ENCODE measurements around the gene VTI1A. TPM values are rescaled to one million over a fixed set of nuclear protein-coding genes. Genes with fewer than 3 reads are reported as not detected.
"Not testable (repeated sequence)": the region's sequence is repeated elsewhere in the genome, so short reads cannot be mapped to it uniquely, and the experiment has no call there.

The VTI1A gene
- total RNA-seq, 3 donors from 2014 or later = 36.2 to 55.9 (median 44.4) TPM

DNA sequence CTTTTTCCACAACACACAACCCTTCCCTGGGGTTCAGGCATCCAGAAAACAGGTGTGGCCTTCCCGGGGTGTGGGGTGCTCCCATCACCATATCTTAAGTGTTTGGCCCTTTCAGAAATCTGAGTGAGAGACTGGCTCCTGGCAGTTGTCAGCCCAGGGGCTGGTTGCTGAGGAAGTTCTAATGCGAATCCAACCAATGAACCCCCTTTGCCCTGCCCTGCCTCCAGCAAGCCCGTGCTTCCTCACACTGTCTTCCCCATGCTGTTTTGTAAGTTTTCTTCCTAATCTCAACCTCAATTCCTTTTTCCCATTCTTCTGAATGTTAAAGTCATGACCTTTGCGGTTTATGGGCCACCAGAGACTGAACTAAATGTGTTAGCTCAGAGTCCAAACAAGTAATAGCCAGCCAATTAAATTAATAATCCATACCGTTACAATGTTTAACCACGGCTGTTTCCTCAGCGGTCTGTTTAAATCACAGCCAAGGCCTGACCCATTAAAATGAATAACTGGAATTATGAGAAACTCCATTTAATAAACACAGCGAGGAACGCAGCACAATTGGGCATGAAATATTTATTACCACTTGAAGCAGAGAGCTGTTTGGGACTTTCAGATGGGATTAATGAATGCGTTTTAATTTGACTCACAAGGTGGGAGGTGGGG, 412.1 kb downstream of the VTI1A start:
- intact Hi-C loops (cut with DNase I, micrococcal nuclease) = no loop called here
- Histone ChIP-seq H3K4me3 (no peak overlapping the region), H3K36me3 (ENCODE audit: low read depth) (no peaks in the 10 kb centered on the region), H3K4me1 (ENCODE audit: low read depth) (no peaks in the 10 kb centered on the region), H3K9me3 (peaks cover 6% of the 10 kb centered on the region)
- ATAC-seq (no peak), DNase-seq (no peak)
- TF ChIP-seq, protein P1, sequence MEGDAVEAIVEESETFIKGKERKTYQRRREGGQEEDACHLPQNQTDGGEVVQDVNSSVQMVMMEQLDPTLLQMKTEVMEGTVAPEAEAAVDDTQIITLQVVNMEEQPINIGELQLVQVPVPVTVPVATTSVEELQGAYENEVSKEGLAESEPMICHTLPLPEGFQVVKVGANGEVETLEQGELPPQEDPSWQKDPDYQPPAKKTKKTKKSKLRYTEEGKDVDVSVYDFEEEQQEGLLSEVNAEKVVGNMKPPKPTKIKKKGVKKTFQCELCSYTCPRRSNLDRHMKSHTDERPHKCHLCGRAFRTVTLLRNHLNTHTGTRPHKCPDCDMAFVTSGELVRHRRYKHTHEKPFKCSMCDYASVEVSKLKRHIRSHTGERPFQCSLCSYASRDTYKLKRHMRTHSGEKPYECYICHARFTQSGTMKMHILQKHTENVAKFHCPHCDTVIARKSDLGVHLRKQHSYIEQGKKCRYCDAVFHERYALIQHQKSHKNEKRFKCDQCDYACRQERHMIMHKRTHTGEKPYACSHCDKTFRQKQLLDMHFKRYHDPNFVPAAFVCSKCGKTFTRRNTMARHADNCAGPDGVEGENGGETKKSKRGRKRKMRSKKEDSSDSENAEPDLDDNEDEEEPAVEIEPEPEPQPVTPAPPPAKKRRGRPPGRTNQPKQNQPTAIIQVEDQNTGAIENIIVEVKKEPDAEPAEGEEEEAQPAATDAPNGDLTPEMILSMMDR (IDR thresholded peaks at IDR 0.05) = no peak

DNA sequence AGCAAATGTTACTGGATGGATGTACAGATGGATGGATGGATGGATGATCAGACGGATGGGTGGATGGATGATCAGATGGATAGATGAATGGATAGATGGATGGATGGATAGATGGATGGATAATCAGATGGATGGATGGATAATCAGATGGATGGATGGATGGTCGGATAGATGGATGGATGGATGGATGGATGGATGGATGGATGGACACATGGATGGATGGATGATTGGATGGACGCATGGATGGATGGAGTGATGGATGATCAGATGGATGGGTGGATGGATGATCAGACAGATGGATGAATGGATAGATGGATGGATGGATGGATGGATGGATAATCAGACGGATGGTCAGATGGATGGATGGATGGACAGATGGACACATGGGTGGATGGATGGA, 412.8 kb downstream of the VTI1A start:
- Histone ChIP-seq H3K4me1 (ENCODE audit: low read depth) (no peaks in the 10 kb centered on the region), H3K36me3 (ENCODE audit: low read depth) (no peaks in the 10 kb centered on the region)

DNA sequence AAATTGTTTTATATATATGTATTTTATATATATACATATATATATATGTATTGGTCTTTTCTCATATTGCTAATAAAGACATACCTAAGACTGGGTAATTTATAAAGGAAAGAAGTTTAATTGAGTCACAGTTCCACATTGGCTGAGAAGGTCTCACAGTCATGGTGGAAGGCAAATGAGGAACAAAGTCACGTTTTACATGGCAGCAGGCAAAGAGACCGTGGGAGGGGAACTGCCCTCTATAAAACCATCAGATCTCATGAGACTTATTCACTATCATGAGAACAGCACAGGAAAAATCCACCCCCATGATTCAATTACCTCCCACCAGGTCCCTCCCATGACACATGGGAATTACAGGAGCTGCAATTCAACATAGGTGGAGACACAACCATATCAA, 416.4 kb downstream of the VTI1A start:
- H3K9me3 ChIP-seq = peaks cover 11% of the 10 kb centered on the region
- H3K4me1 ChIP-seq (ENCODE audit: low read depth); ATAC-seq; H3K36me3 ChIP-seq (ENCODE audit: low read depth); DNase-seq; H3K4me3 ChIP-seq; intact Hi-C loops (cut with DNase I, micrococcal nuclease): not testable (repeated sequence)

More for the DNA sequence above, 412.8 kb downstream of the VTI1A start:
- TF ChIP-seq, protein P1 (IDR thresholded peaks at IDR 0.05) = no peak
- no peak for ATAC-seq
- Histone ChIP-seq H3K9me3 (peaks cover 11% of the 10 kb centered on the region), H3K4me3 (no peak overlapping the region)
- intact Hi-C loops (cut with DNase I, micrococcal nuclease) = no loop called here
- DNase-seq = no peak

Small RNA genes lying within 50 kb of the gene (microRNA-seq; reads per million reads assigned to microRNA genes)
- not detected for gene MIR4295

Other genes starting within 250 kb of the VTI1A start
- gene TECTB, start 163.8 kb upstream of the VTI1A start, total RNA-seq = not detected
- 100 to 1,000 TPM; 125 to 312 (median 258) TPM for gene ACSL5, start 73.1 kb upstream of the VTI1A start, total RNA-seq
- gene ZDHHC6, start 301 bp upstream of the VTI1A start, total RNA-seq = 10 to 100 TPM; 33.4 to 43.6 (median 42.7) TPM